Nephron progenitor cell (in vitro differentiated cells): ENCODE results near the gene ATN1.

Experiments used
- DNase-seq: peaks from one replicate; pipeline ENCODE4 v3.0.0; 2021
- H3K27ac Mint-ChIP-seq: 2 replicates; pipeline ENCODE4 v1.8.0; 2021; ENCODE audit warnings: mild to moderate bottlenecking, moderate library complexity, mixed read lengths
- H3K27me3 Mint-ChIP-seq: 2 replicates; pipeline ENCODE4 v1.8.0; 2021; ENCODE audit warnings: mild to moderate bottlenecking, low read depth, mixed read lengths; ENCODE audit not compliant: poor library complexity
- H3K36me3 Mint-ChIP-seq: 2 replicates; pipeline ENCODE4 v1.8.0; 2021; ENCODE audit warnings: low read depth, mixed read lengths
- H3K4me1 Mint-ChIP-seq: 2 replicates; pipeline ENCODE4 v1.8.0; 2021; ENCODE audit warnings: mixed read lengths
- H3K4me3 Mint-ChIP-seq: 2 replicates; pipeline ENCODE4 v1.8.0; 2021; ENCODE audit warnings: mild to moderate bottlenecking, moderate library complexity, mixed read lengths
- H3K9me3 Mint-ChIP-seq: 2 replicates; pipeline ENCODE4 v1.8.0; 2021; ENCODE audit warnings: mild to moderate bottlenecking, moderate library complexity, mixed read lengths
- CTCF ChIP-seq: fragments of 200-600 bp; sonication (generic); IDR thresholded peaks from 2 replicates; pipeline ENCODE4 v1.5.0; 2021; ENCODE audit warnings: antibody characterized with exemption

ATN1 gene

GRCh38 chr12:6937481-6938352 is 10.0 kb downstream of the ATN1 start:
- peak overlapping the region; percentile 91 for H3K27ac Mint-ChIP-seq
- peak; percentile 90 for DNase-seq

GRCh38 chr12:6938353-6939190 is 10.8 kb downstream of the ATN1 start:
- TF ChIP-seq CTCF: no peak
- peaks cover 6% of the 10 kb centered on the region for H3K27me3 Mint-ChIP-seq
- DNase-seq: no peak
- H3K36me3 Mint-ChIP-seq: peaks cover 60% of the 10 kb centered on the region
- peak overlapping the region; percentile 91 for H3K27ac Mint-ChIP-seq
- no peaks in the 10 kb centered on the region for H3K9me3 Mint-ChIP-seq
- peaks cover 63% of the 10 kb centered on the region for H3K4me1 Mint-ChIP-seq
- H3K4me3 Mint-ChIP-seq: peak overlapping the region; percentile 83

More at GRCh38 chr12:6937481-6938352, 10.0 kb downstream of the ATN1 start:
- Mint-ChIP-seq H3K36me3 (peaks cover 64% of the 10 kb centered on the region), H3K4me3 (peak overlapping the region; percentile 83), H3K27me3 (peaks cover 6% of the 10 kb centered on the region), H3K4me1 (peaks cover 58% of the 10 kb centered on the region), H3K9me3 (no peaks in the 10 kb centered on the region)
- peak; percentile 87 for TF ChIP-seq CTCF

- Mint-ChIP-seq H3K27me3 (peaks cover 6% of the 10 kb centered on the region), H3K4me3 (peak overlapping the region; percentile 73), H3K27ac (peak overlapping the region; percentile 91), H3K4me1 (peaks cover 61% of the 10 kb centered on the region), H3K9me3 (no peaks in the 10 kb centered on the region), H3K36me3 (peaks cover 54% of the 10 kb centered on the region)
- no peak for DNase-seq
- TF ChIP-seq CTCF: no peak
Measured at GRCh38 chr12:6939191-6939540, 11.4 kb downstream of the ATN1 start.

- DNase-seq: no peak
- Mint-ChIP-seq H3K4me3 (no peak overlapping the region), H3K9me3 (no peaks in the 10 kb centered on the region), H3K4me1 (peaks cover 82% of the 10 kb centered on the region), H3K27me3 (peaks cover 2% of the 10 kb centered on the region), H3K27ac (no peak overlapping the region), H3K36me3 (peaks cover 35% of the 10 kb centered on the region)
- no peak for TF ChIP-seq CTCF
Measured at GRCh38 chr12:6941267-6941666, 13.5 kb downstream of the ATN1 start.

GRCh38 chr12:6941782-6942181 is 14.0 kb downstream of the ATN1 start:
- Mint-ChIP-seq H3K4me3 (no peak overlapping the region), H3K27me3 (peaks cover 2% of the 10 kb centered on the region), H3K27ac (no peak overlapping the region), H3K9me3 (no peaks in the 10 kb centered on the region), H3K4me1 (peaks cover 82% of the 10 kb centered on the region), H3K36me3 (peaks cover 30% of the 10 kb centered on the region)
- TF ChIP-seq CTCF: no peak
- DNase-seq: no peak
